ENCODE results near the gene AVPI1. TPM values are rescaled to one million over a fixed set of nuclear protein-coding genes. Genes with fewer than 3 reads are reported as not detected.

The AVPI1 gene
- total and polyA plus RNA-seq, 4 donors: 6.6 to 22.1 (median 11.9) TPM

GRCh38 chr10:97666992-97667391 is 20.0 kb downstream of the AVPI1 start:
- H3K9ac ChIP-seq (ENCODE audit: low read depth in 1 of 2, low read length in 2 of 2): no peak overlapping the region
- H3K36me3 ChIP-seq (ENCODE audit: control insufficient read depth in 4 of 4, insufficient read depth in 3 of 4, low read depth in 1 of 4, low read length in 3 of 4): peaks cover 2 to 6% (median 5%) of the 10 kb centered on the region in 4 donors
- H3K27ac ChIP-seq (ENCODE audit: low read depth in 1 of 2, low read length in 2 of 2): no peak overlapping the region
- H3K4me1 ChIP-seq (ENCODE audit: control insufficient read depth in 4 of 4, insufficient read depth in 4 of 4, low read length in 3 of 4): peaks cover 0 to 21% (median 11%) of the 10 kb centered on the region in 4 donors
- H3K9me3 ChIP-seq (ENCODE audit: control insufficient read depth in 4 of 4, low read length in 3 of 4): no peaks in the 10 kb centered on the region
- no peaks in the 10 kb centered on the region for H3K27me3 ChIP-seq (ENCODE audit: control insufficient read depth in 4 of 4, insufficient read depth in 4 of 4, low read length in 3 of 4)
- no peak overlapping the region for H3K4me3 ChIP-seq (ENCODE audit: low read depth in 1 of 3, low read length in 3 of 3)
- no peak for DNase-seq (ENCODE audit: low spot score)
- TF ChIP-seq, protein P1, sequence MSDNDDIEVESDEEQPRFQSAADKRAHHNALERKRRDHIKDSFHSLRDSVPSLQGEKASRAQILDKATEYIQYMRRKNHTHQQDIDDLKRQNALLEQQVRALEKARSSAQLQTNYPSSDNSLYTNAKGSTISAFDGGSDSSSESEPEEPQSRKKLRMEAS (IDR thresholded peaks at IDR 0.05): no peak
- TF ChIP-seq FOXA2 (IDR thresholded peaks at IDR 0.05) (no peak), SP1 (IDR thresholded peaks at IDR 0.05) (peak; percentile 24), YY1 (IDR thresholded peaks at IDR 0.05) (no peak), RXRA (IDR thresholded peaks at IDR 0.05) (peak; percentile 30 to 56), HNF4A (conservative IDR thresholded peaks at IDR 0.05) (peak; percentile 75 to 85)
- WGBS: 58% methylated on average over 7 of the region's 7 CpGs

DNA sequence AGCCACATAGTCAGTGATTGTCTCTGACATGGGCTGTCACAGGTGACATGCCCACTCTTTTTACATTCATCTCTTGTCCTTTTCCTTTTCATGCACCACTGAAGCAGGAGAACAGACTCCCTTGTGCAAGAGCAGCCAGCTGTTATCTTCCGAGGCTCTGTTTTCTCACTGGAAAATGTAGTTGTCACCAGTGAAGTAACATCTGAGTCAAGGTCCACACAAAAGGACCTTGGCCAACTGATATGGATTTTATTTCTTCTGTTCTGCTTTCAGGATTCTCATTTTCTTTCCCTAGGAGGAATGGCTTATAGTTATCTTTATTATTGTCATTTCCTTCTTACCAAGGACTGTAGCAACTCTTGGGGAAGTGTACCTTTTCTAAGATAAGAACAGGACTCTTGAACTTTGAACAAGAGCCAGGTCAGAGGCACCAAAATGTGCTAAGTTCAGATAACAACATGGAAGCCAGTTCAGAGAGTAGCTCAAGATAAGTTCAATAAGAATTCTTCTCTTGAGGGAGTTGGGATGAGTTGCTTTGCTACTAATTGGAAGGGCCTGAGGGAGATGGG is 22.7 kb downstream of the AVPI1 start:
- H3K27me3 ChIP-seq (ENCODE audit: control insufficient read depth in 4 of 4, insufficient read depth in 4 of 4, low read length in 3 of 4): no peaks in the 10 kb centered on the region
- H3K36me3 ChIP-seq (ENCODE audit: control insufficient read depth in 4 of 4, insufficient read depth in 3 of 4, low read depth in 1 of 4, low read length in 3 of 4): peaks cover 0 to 5% (median 4%) of the 10 kb centered on the region in 4 donors
- H3K9me3 ChIP-seq (ENCODE audit: control insufficient read depth in 4 of 4, low read length in 3 of 4): no peaks in the 10 kb centered on the region
- no peak for TF ChIP-seq FOXA2 (IDR thresholded peaks at IDR 0.05)
- peak in 1 of 2 donors; percentile 31 for TF ChIP-seq RAD21 (IDR thresholded peaks at IDR 0.05)
- peak; percentile 80 for TF ChIP-seq YY1 (IDR thresholded peaks at IDR 0.05)
- TF ChIP-seq HNF4A (conservative IDR thresholded peaks at IDR 0.05): peak; percentile 97 to 98
- TF ChIP-seq, protein P2, sequence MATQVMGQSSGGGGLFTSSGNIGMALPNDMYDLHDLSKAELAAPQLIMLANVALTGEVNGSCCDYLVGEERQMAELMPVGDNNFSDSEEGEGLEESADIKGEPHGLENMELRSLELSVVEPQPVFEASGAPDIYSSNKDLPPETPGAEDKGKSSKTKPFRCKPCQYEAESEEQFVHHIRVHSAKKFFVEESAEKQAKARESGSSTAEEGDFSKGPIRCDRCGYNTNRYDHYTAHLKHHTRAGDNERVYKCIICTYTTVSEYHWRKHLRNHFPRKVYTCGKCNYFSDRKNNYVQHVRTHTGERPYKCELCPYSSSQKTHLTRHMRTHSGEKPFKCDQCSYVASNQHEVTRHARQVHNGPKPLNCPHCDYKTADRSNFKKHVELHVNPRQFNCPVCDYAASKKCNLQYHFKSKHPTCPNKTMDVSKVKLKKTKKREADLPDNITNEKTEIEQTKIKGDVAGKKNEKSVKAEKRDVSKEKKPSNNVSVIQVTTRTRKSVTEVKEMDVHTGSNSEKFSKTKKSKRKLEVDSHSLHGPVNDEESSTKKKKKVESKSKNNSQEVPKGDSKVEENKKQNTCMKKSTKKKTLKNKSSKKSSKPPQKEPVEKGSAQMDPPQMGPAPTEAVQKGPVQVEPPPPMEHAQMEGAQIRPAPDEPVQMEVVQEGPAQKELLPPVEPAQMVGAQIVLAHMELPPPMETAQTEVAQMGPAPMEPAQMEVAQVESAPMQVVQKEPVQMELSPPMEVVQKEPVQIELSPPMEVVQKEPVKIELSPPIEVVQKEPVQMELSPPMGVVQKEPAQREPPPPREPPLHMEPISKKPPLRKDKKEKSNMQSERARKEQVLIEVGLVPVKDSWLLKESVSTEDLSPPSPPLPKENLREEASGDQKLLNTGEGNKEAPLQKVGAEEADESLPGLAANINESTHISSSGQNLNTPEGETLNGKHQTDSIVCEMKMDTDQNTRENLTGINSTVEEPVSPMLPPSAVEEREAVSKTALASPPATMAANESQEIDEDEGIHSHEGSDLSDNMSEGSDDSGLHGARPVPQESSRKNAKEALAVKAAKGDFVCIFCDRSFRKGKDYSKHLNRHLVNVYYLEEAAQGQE (IDR thresholded peaks at IDR 0.05): peak; percentile 45
- TF ChIP-seq, protein P3, sequence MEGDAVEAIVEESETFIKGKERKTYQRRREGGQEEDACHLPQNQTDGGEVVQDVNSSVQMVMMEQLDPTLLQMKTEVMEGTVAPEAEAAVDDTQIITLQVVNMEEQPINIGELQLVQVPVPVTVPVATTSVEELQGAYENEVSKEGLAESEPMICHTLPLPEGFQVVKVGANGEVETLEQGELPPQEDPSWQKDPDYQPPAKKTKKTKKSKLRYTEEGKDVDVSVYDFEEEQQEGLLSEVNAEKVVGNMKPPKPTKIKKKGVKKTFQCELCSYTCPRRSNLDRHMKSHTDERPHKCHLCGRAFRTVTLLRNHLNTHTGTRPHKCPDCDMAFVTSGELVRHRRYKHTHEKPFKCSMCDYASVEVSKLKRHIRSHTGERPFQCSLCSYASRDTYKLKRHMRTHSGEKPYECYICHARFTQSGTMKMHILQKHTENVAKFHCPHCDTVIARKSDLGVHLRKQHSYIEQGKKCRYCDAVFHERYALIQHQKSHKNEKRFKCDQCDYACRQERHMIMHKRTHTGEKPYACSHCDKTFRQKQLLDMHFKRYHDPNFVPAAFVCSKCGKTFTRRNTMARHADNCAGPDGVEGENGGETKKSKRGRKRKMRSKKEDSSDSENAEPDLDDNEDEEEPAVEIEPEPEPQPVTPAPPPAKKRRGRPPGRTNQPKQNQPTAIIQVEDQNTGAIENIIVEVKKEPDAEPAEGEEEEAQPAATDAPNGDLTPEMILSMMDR (IDR thresholded peaks at IDR 0.05; ENCODE audit: low read depth, low read length, missing input control): no peak
- TF ChIP-seq ZBTB33 (IDR thresholded peaks at IDR 0.05): peak; percentile 37
- TF ChIP-seq RXRA (IDR thresholded peaks at IDR 0.05): peak in 1 of 2 donors; percentile 79
- TF ChIP-seq HNF4G (IDR thresholded peaks at IDR 0.05): peak; percentile 83
- peak in 1 of 2 donors; percentile 60 for TF ChIP-seq GABPA (IDR thresholded peaks at IDR 0.05 in 1 of 2, conservative IDR thresholded peaks at IDR 0.05 in 1 of 2)
- TF ChIP-seq, protein P1 (IDR thresholded peaks at IDR 0.05): peak; percentile 81
- TF ChIP-seq NR2F2 (IDR thresholded peaks at IDR 0.05): peak; percentile 33
- TF ChIP-seq EGR1 (IDR thresholded peaks at IDR 0.05; ENCODE audit: low read depth in 2 of 2): peak in 1 of 2 donors; percentile 84
- TF ChIP-seq FOXA1 (IDR thresholded peaks at IDR 0.05): peak; percentile 16
- no peak for TF ChIP-seq TAF1 (conservative IDR thresholded peaks at IDR 0.05)
- TF ChIP-seq, protein P4, sequence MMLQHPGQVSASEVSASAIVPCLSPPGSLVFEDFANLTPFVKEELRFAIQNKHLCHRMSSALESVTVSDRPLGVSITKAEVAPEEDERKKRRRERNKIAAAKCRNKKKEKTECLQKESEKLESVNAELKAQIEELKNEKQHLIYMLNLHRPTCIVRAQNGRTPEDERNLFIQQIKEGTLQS (IDR thresholded peaks at IDR 0.05): peak; percentile 39
- peak; percentile 74 for TF ChIP-seq SP1 (IDR thresholded peaks at IDR 0.05)
- TF ChIP-seq JUND (IDR thresholded peaks at IDR 0.05): peak in 1 of 2 donors; percentile 88
- WGBS: 19% methylated on average over 1 of the region's 1 CpG
- DNase-seq (ENCODE audit: low spot score): no peak
- H3K9ac ChIP-seq (ENCODE audit: low read depth in 1 of 2, low read length in 2 of 2): no peak overlapping the region
- H3K27ac ChIP-seq (ENCODE audit: low read depth in 1 of 2, low read length in 2 of 2): peak overlapping the region in 1 of 2 donors; percentile 34
- H3K4me3 ChIP-seq (ENCODE audit: low read depth in 1 of 3, low read length in 3 of 3): no peak overlapping the region
- H3K4me1 ChIP-seq (ENCODE audit: control insufficient read depth in 4 of 4, insufficient read depth in 4 of 4, low read length in 3 of 4): peaks cover 0 to 21% (median 11%) of the 10 kb centered on the region in 4 donors

Data from liver (tissue), 9 donors.